HepG2 (cell line): ENCODE results near the gene KRTAP12-1. TPM values are rescaled to one million over a fixed set of nuclear protein-coding genes. Genes with fewer than 3 reads are reported as not detected.

Experiments
- ATAC-seq: fragments of 200-7000 bp; cut with Tn5 transposase; 3 replicates; pipeline ENCODE4 v1.9.1; 2020; ENCODE audit warnings: mild to moderate bottlenecking, moderate library complexity
- BruUV-seq: library from RNA; stranded (reverse); fragments of 400-500 nt; replicated peaks from 2 replicates; lab custom pipeline; 2021; lab: Mats Ljungman, UMichigan
- CTCF ChIA-PET: fragments of 300-600 bp; formaldehyde crosslinking; extraction: SDS; loops from one replicate; lab custom pipeline; 2021; ENCODE audit warnings: low total read pairs, inconsistent platforms, low intra/inter-chr PET ratio; lab: Yijun Ruan, JAX
- POLR2A ChIA-PET: fragments of 350-600 bp; sonication (Branson Sonifier 250); formaldehyde crosslinking; loops from one replicate; lab custom pipeline; 2020; ENCODE audit warnings: antibody characterized with exemption, inconsistent platforms; lab: Yijun Ruan, JAX
- DNase-seq: peaks from one replicate; pipeline ENCODE4 v3.0.0-alpha.2; 2015; ENCODE audit warnings: low spot score
- FAIRE-seq: peaks from 3 replicates; lab custom pipeline; 2011; peaks lifted over from hg19 to GRCh38; lab: Jason Lieb, UNC
- H2AFZ ChIP-seq: one replicate; pipeline ENCODE4 v1.6.1; 2011; ENCODE audit warnings: low read length, inconsistent platforms
- H3K27ac ChIP-seq: fragments of 300-600 bp; 3 replicates; pipeline ENCODE4 v1.8.0; 2011; ENCODE audit warnings: mixed run types, mild to moderate bottlenecking, mixed read lengths, low read length, inconsistent platforms; ENCODE audit not compliant: insufficient read depth; ENCODE audit errors: extremely low read length
- H3K27me3 ChIP-seq, 2 experiments: fragments of 200-600 bp in 1 of 2; 2 replicates in 1 of 2; 3 replicates in 1 of 2; pipeline versions ENCODE4 v1.6.0 to v1.8.0; 2011; ENCODE audit warnings: low read length in 2 of 2, mild to moderate bottlenecking in 2 of 2, moderate library complexity in 2 of 2, inconsistent platforms in 1 of 2; ENCODE audit not compliant: insufficient read depth in 2 of 2, control insufficient read depth in 1 of 2
- H3K36me3 ChIP-seq, 2 experiments: fragments of 200-600 bp in 1 of 2; replicated peaks in 1 of 2; 2 replicates in 1 of 2; 3 replicates in 1 of 2; pipeline versions ENCODE4 v1.5.1 to v1.8.0; 2011; ENCODE audit warnings: low read length in 2 of 2, inconsistent platforms in 1 of 2; ENCODE audit not compliant: insufficient read depth in 2 of 2, control insufficient read depth in 1 of 2
- H3K4me1 ChIP-seq: 2 replicates; pipeline ENCODE4 v1.5.1; 2012; ENCODE audit warnings: low read length, inconsistent platforms; ENCODE audit not compliant: insufficient read depth
- H3K4me2 ChIP-seq: 2 replicates; pipeline ENCODE4 v1.6.0; 2011; ENCODE audit warnings: low read depth, low read length, inconsistent platforms
- H3K4me3 ChIP-seq, 3 experiments: fragments of 200-600 bp in 1 of 3; sonication (generic), shearing (Covaris generic) in 1 of 3; replicated peaks in 1 of 3; 2 replicates each; pipeline ENCODE4 v1.5.1; 2011 to 2016; ENCODE audit warnings: low read length in 3 of 3, inconsistent platforms in 2 of 3, low read depth in 2 of 3, mild to moderate bottlenecking in 2 of 3, control low read depth in 1 of 3, mixed read lengths in 1 of 3; ENCODE audit not compliant: insufficient read depth in 1 of 3
- H3K79me2 ChIP-seq: one replicate; pipeline ENCODE4 v1.6.1; 2011; ENCODE audit warnings: low read length, inconsistent platforms; ENCODE audit not compliant: insufficient read depth
- H3K9ac ChIP-seq: 2 replicates; pipeline ENCODE4 v1.6.0; 2011; ENCODE audit warnings: mild to moderate bottlenecking, low read depth, low read length, inconsistent platforms; ENCODE audit not compliant: insufficient read depth
- H3K9me3 ChIP-seq: 2 replicates; pipeline ENCODE4 v1.5.1; 2012; ENCODE audit warnings: mild to moderate bottlenecking, low read length
- H4K20me1 ChIP-seq: 2 replicates; pipeline ENCODE4 v1.6.0; 2011; ENCODE audit warnings: inconsistent platforms, mild to moderate bottlenecking, low read length, moderate library complexity; ENCODE audit not compliant: insufficient read depth
- CENPBD1 ChIP-seq: sonication (generic); formaldehyde crosslinking; IDR thresholded peaks from 2 replicates; pipeline ENCODE4 v1.8.0; 2022; ENCODE audit warnings: missing genetic modification reagents, low read depth, mild to moderate bottlenecking, borderline replicate concordance
- HMGA1 ChIP-seq: sonication (generic); formaldehyde crosslinking; conservative IDR thresholded peaks from 2 replicates; pipeline ENCODE4 v1.4.0; 2020; ENCODE audit warnings: missing genetic modification reagents
- NAIF1 ChIP-seq: sonication (generic); formaldehyde crosslinking; IDR thresholded peaks from 2 replicates; pipeline ENCODE4 v1.5.0; 2020; ENCODE audit warnings: mild to moderate bottlenecking, missing genetic modification reagents, borderline replicate concordance
- ZNF263 ChIP-seq: sonication (generic); formaldehyde crosslinking; IDR thresholded peaks from 2 replicates; pipeline ENCODE4 v1.4.0; 2020; ENCODE audit warnings: missing genetic modification reagents
- WGBS: methylation state at CpG from one replicate; pipeline ENCODE4 v1.1.6; 2017; ENCODE audit warnings: low lambda C conversion rate; 5-methylcytosine and 5-hydroxymethylcytosine counted together
- in situ Hi-C: cut with HindIII; loops from 2 replicates; pipeline ENCODE4 v1.10.0; 2017; ENCODE audit warnings: low pct_unique_long_range_greater_than_20kb; ENCODE audit not compliant: extremely low pct_ligation_motif_present
- intact Hi-C: fragments of 100-400 bp; cut with micrococcal nuclease; formaldehyde crosslinking; loops from one replicate; pipeline ENCODE4 v1.10.0; 2022; ENCODE audit not compliant: unreplicated experiment
- polyA plus RNA-seq, 8 experiments: library from polyadenylated mRNA; depleted of rRNA in 3 of 8; stranded (reverse) in 7 of 8; unstranded in 1 of 8; fragments of >200 nt; fragmentation: Illumina TruSeq in 4 of 8; extraction: Trizol in 4 of 8; gene quantifications; 2 replicates each; pipeline versions ENCODE4 v1.2.1 to v1.2.3, GENCODE V29; 2011 to 2016; ENCODE audit warnings: low read depth in 4 of 8, missing spikeins in 1 of 8, mixed read lengths in 1 of 8; ENCODE audit not compliant: insufficient read depth in 1 of 8
- total RNA-seq, 5 experiments: library from RNA; depleted of rRNA; stranded (reverse); fragments of >200 nt; fragmentation: Illumina TruSeq; extraction: Trizol; gene quantifications; 2 replicates each; pipeline ENCODE4 v1.2.3, GENCODE V29; 2016; ENCODE audit warnings: low read depth in 1 of 5
- TF ChIP-seq, protein P1 (sequence below): sonication (generic); formaldehyde crosslinking; IDR thresholded peaks from 2 replicates; pipeline ENCODE4 v1.5.0; 2020; ENCODE audit warnings: mild to moderate bottlenecking, low read depth, missing genetic modification reagents, borderline replicate concordance
- TF ChIP-seq, protein P2 (sequence below): sonication (generic); formaldehyde crosslinking; IDR thresholded peaks from 2 replicates; pipeline ENCODE4 v1.4.0; 2020; ENCODE audit warnings: mild to moderate bottlenecking, low read depth, missing genetic modification reagents

The KRTAP12-1 gene
- total and polyA plus RNA-seq, 2 of the 13 experiments (the other 11 are each of a cell fraction or from before 2014, with no cell fraction given), result not detected

- Histone ChIP-seq H4K20me1 (no peaks in the 10 kb centered on the region), H3K79me2 (no peaks in the 10 kb centered on the region), H3K36me3 (no peaks in the 10 kb centered on the region), H3K9ac (no peak overlapping the region), H3K27ac (no peak overlapping the region), H3K4me2 (no peak overlapping the region), H3K4me3 (no peak overlapping the region), H3K4me1 (no peaks in the 10 kb centered on the region), H2AFZ (no peak overlapping the region), H3K27me3 (peaks cover 1 to 28% of the 10 kb centered on the region in 2 experiments; a peak in 4 of 5 replicates), H3K9me3 (peaks cover 2% of the 10 kb centered on the region)
- WGBS, result 28% methylated on average over 11 of the region's 11 CpGs
- FAIRE-seq, result no peak
- BruUV-seq, result no TSS peak
- TF ChIP-seq, protein P1, sequence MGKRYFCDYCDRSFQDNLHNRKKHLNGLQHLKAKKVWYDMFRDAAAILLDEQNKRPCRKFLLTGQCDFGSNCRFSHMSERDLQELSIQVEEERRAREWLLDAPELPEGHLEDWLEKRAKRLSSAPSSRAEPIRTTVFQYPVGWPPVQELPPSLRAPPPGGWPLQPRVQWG, result no peak
- TF ChIP-seq CENPBD1 (CRISPR knock-in tag) (no peak), NAIF1 (CRISPR knock-in tag) (no peak), ZNF263 (CRISPR knock-in tag) (no peak), HMGA1 (CRISPR knock-in tag) (no peak)
- TF ChIP-seq, protein P2, sequence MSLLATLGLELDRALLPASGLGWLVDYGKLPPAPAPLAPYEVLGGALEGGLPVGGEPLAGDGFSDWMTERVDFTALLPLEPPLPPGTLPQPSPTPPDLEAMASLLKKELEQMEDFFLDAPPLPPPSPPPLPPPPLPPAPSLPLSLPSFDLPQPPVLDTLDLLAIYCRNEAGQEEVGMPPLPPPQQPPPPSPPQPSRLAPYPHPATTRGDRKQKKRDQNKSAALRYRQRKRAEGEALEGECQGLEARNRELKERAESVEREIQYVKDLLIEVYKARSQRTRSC (CRISPR knock-in tag), result no peak
- POLR2A ChIA-PET, result no interaction called here
- ATAC-seq, result no peak
- CTCF ChIA-PET, result no interaction called here
- in situ Hi-C loops, result no loop called here
- DNase-seq, result no peak
- intact Hi-C loops, result no loop called here
Observed at GRCh38 chr21:44687671-44688070, 5.7 kb upstream of the KRTAP12-1 start.
